Epithelial cell of esophagus (primary cell): ENCODE measurements around the gene C5orf52.
"Not testable (repeated sequence)": the region's sequence is repeated elsewhere in the genome, so short reads cannot be mapped to it uniquely, and the experiment has no call there.

Experiments
- DNase-seq: peaks from one replicate; pipeline ENCODE4 v3.0.0; 2010; ENCODE audit warnings: low read depth
- H3K4me3 ChIP-seq: 2 replicates; pipeline ENCODE4 v1.5.1; 2011; ENCODE audit warnings: mild to moderate bottlenecking, low read length, control low read depth
- TF ChIP-seq, protein P1 (sequence below): IDR thresholded peaks from 2 replicates; pipeline ENCODE4 v1.5.1; 2011; ENCODE audit warnings: low read depth, mild to moderate bottlenecking, low read length, control low read depth, inconsistent platforms; ENCODE audit not compliant: insufficient read depth; ENCODE audit errors: missing control alignments

The C5orf52 gene

DNA sequence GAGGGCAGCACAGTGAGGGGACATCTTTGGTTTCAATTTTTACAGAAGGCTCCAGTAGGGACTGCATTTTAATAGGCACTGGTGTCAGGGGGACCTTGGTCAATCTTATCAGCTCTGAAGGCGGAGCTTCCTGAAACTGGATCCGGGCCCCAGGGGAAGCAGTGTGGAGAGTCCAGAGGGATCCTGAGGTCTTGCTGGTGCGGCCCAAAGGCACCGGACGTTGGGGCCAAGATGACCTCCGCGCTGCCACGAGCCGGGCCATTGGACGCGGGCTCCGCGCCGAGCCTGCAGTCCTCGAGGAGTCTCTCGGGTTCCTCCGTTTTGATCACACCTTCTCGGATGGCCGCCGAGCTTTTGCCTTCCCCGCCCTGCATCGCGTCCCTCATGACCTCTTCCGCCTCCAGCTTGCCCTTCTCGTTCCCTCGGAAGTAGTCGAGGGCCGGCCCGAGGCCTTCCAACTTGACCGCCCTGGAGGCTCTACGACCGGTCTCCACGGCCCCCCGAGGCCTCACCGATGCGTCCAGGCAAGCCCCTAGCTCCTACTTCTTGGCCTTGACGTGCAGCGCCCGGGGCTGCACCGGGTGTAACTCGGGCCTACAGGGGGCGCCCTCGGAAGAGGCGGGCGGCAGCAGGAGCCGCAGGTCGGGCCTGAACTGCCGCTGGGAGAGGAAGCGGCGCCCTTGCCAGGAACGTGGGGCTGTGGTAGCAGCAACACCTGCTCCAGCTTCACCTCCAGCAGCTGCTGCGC is 18.8 kb downstream of the C5orf52 start:
- no peak for DNase-seq
- TF ChIP-seq, protein P1, sequence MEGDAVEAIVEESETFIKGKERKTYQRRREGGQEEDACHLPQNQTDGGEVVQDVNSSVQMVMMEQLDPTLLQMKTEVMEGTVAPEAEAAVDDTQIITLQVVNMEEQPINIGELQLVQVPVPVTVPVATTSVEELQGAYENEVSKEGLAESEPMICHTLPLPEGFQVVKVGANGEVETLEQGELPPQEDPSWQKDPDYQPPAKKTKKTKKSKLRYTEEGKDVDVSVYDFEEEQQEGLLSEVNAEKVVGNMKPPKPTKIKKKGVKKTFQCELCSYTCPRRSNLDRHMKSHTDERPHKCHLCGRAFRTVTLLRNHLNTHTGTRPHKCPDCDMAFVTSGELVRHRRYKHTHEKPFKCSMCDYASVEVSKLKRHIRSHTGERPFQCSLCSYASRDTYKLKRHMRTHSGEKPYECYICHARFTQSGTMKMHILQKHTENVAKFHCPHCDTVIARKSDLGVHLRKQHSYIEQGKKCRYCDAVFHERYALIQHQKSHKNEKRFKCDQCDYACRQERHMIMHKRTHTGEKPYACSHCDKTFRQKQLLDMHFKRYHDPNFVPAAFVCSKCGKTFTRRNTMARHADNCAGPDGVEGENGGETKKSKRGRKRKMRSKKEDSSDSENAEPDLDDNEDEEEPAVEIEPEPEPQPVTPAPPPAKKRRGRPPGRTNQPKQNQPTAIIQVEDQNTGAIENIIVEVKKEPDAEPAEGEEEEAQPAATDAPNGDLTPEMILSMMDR = peak; percentile 20
- no peak overlapping the region for H3K4me3 ChIP-seq

DNA sequence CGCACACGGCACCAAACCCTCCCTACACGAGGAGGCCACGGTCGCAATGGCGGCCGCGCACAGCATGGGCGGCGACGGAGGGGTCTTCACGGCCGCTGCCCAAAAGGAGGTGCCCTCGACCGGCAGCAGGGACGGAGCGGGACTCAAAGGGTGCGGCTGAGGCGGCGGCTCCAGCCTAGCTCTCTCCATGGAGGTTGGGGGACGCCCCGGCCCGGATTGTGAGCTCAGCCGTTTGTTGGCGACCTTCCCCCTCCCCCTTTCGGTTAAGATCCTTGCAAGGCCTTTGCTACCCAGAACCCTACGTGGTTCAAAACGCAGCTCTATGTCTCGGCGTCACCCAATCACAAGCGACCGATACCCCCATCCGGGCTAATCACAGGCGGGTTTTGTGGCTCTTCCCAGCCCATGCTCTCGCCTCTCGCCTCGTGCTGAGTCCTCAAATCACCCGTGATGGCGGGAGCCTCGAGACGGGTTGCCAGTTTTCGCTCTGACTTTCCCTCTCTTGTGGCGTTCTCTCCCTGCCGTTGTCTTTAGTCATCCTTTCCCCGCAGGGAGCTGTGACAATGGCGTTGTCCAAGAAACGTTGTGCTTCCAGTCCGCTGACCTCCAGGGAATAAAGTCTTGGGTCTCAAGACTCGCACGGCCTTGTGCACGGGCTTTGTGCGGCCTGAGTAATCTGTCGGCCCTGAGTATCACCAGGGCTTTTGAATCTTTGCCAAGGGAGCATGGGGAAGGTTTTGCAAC is 19.5 kb downstream of the C5orf52 start:
- H3K4me3 ChIP-seq = no peak overlapping the region
- no peak for DNase-seq
- TF ChIP-seq, protein P1 = no peak

DNA sequence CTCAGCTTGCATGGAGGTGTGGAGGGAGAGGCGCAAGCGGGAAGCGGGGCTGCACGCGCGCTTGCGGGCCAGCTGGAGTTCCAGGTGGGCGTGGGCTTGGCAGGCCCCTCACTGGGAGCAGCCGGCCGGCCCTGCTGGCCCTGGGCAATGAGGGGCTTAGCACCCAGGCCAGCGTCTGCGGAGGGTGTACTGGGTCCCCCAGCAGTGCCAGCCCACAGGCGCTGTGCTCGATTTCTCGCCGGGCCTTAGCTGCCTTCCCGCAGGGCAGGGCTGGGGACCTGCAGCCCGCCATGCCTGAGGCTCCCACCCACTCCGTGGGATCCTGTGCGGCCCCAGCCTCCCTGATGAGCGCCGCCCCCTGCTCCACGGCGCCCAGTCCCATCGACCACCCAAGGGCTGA is 22.5 kb downstream of the C5orf52 start:
- DNase-seq, H3K4me3 ChIP-seq: not testable (repeated sequence)

DNA sequence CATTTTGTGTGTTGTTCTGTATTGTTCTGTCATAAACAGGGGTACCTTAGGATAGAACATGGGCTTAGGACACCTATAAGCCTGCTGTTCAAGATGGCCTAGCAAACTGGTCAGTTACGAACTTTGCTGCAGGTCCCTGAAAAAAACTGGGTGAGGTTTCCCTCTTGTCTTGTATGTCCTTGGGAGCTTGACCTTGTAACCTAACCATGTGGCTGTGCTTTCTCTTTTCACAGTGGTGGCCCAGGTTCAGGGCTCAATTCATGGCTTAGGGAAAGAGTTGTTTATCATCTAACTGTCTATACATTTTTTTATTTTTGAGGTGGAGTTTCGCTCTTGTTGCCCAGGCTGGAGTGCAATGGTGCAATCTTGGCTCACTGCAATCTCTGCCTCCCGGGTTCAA is 24.8 kb downstream of the C5orf52 start:
- not testable (repeated sequence) for DNase-seq

DNA sequence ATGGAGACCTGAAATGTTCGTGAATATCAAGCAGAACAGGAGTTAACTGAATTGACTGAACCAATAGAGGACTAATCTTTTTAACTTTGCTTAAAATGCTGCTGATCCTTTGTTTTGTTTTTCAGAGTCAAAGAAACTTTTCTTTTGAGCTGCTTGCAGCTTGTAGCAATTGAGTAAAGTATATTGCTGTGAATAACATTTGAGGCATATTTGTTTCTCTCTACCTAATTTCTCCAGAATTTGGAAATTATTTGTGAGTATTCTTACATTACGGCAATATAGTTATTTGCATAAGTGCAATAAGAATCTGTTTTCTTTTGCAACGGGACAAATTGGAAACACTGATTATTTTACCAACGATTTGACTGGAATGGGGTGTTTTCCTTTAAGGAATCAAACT is 27.3 kb downstream of the C5orf52 start:
- not testable (repeated sequence) for DNase-seq, H3K4me3 ChIP-seq

More for the DNA sequence above, 24.8 kb downstream of the C5orf52 start:
- not testable (repeated sequence) for H3K4me3 ChIP-seq

DNA sequence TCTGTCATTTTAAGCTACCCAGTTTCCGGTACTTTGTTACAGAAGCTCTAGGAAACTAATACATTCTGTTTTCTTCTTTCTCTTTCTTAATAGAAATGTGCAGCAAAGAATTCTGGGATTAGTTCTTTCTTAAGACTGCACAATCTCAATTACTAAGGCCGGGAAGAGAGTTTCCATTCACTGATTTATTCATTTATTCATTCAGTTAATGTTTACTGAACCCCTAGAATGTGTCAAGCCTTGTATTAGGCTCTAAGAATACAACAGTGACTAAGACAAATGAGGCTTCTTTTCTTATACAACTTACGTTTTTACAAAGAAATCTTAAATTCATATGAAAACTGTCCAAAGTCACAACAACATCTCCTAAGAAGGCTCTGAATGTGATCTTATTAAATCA is 32.4 kb downstream of the C5orf52 start:
- no peak overlapping the region for H3K4me3 ChIP-seq
- TF ChIP-seq, protein P1 = no peak
- DNase-seq = no peak

DNA sequence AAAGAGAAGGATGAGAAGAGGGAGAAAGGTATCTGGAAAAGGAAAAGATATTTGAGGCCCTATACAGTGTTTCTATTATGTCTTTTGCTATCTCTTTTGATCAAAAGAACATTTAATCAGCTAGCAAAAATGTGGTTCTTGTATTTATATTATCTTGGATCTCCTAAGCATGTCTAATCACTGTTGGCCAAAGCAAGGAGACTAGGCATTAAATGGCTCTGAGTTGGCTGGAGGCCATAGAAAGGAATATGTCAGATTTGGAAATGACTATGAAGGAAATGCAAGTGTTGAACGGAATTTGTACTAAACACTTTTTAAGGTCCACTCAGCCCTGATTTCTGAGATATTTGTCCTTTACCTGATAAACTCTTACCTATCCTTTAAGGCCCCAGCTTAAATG is 37.5 kb downstream of the C5orf52 start:
- DNase-seq = no peak
- TF ChIP-seq, protein P1 = no peak
- H3K4me3 ChIP-seq = no peak overlapping the region

DNA sequence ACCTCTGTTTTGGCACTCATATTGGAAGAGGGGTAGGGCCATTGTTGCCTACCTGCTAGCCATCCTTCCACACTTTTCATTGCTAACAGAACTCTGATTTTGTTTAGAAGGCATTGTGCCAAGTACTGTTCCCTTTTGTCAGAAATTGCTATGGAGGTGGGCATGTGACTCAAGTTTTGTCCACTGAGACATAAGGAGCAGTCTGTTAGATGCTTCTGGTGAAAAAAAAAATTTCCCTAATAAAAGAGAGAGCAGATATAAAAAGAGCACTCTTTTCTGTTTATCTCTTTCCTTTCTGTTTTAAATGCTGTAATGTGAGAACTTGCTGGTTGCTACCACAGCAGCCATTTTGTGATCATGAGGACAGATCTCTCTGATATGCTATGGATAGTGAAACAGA is 38.0 kb downstream of the C5orf52 start:
- no peak for DNase-seq
- TF ChIP-seq, protein P1 = no peak
- no peak overlapping the region for H3K4me3 ChIP-seq
